GM18858 (cell line): ENCODE data around the gene C8G.

Source experiments
- ATAC-seq: cut with Tn5 transposase; IDR thresholded peaks from one replicate; pipeline ENCODE4 v1.9.1; 2021; ENCODE audit not compliant: unreplicated experiment

Gene C8G

DNA sequence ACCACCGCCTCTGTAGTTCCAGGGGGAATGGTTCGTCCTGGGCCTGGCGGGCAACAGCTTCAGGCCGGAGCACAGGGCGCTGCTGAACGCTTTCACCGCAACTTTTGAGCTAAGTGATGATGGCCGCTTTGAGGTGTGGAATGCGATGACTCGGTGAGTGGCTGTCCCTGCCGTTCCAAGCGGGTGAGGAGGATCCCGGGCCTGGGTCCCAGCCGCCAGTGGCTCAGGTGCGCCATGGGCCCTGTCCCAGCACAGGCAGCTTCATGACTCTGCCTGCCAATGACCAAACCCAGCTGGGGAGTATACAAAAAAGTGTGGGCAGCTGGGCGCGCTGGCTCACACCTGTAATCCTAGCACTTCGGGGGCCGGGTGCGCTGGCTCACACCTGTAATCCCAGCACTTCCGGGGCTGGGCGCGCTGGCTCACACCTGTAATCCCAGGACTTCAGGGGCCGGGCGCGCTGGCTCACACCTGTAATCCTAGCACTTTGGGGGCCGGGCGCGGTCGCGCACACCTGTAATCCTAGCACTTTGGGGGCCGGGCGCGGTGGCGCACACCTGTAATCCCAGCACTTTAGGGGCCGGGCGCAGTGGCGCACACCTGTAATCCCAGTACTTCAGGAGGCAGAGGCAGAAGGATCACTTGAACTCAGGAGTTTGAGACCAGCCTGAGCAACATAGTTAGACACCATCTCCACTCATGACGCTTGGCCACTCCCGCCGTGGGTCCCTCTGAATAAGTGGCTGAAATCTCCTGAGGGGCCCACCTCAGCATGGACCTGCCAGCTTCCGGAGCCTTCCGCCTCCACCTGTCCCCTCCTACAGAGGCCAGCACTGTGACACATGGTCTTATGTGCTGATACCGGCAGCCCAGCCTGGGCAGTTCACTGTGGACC lies 8.1 kb downstream of the C8G start:
- ATAC-seq, result no peak

DNA sequence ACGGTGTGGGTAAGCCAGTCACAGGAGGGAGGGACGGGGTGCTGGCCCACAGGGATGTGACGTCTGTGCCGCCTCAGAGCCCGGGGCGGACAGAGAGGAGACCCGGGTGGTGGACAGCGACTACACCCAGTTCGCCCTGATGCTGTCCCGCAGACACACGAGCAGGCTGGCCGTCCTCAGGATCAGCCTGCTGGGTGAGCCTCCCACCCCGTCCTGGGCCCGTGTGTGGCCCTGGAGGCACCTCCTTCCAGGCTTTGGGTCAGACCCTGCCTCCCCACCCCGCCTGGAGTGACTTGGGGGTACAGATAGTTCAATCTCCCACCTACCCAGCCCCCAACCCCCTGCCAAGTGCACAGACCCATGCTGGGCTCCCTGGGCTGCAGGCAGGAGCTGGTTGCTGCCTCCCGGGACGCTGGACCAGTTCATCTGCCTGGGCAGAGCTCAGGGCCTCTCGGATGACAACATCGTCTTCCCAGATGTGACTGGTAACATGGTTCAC lies 8.8 kb downstream of the C8G start:
- ATAC-seq, result no peak

DNA sequence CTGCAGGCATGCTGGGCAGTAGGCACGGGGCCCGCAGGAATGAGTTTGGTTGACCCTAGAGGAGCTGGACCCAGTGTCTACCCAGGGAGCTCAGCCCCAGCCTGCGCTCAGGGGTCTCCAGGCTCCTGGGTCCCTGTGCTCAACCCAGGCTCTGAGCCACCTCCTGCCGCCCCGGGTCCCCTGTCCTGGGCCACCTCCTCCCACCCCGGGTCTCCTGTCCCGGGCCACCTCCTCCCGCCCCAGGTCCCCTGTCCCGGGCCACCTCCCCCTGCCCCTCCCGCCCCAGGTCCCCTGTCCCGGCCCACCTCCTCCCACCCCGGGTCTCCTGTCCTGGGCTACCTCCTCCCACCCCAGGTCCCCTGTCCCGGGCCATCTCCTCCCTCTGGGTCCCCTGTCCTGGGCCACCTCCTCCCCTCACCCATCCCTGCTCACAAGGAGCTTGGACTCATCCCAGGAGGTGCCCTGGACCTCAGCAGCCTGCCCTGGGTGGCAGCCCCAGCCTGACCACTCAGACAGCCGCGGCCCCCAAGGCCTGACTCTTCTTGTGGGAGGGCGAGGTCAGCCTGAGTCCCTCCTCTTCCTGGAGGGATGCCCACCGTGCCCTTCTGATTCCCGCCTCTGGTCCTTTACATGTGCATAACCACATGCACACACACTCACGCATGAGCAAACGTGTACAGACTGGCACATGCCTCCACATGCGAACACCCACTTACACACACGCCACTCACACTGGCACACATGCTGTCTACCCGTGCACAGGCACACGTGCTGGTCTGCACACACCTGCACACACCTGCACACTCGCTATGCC lies 9.4 kb downstream of the C8G start:
- ATAC-seq, result no peak

DNA sequence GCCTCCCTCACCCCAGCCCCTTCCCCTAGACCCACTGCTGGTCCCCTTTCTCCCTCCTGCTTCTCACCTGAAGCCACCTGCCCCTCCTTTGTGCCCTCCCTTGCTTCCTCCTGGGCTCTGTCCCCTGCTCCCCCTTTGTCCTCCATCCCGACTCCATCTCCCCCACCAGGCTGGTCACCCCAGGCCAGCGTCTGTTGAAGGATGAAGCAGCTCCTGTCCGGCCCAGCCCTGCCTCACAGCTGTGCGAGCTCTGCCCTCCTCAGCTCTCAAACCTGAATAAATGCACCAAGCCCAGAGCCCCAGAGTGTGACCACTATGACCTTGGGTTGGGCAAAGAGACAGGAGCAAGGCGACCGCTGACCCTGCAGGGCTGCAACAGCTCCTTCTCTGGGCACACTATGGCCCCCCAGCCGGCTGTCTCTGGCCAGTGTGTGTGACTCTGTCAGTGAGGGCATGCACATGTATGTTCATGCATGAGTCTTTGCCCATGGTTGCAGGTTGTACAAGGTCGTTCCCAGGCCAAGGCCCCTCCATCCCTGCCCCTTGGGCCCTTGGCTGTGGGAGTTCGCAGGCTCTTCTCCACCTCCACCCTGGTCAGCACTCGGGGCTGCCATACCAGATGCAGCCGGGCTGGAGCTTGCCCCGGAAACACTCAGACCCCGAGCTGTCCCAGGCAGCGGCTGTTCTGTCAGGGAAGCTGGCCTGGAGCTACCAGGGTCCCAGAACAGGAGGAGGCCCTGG lies 10.3 kb downstream of the C8G start:
- ATAC-seq, result no peak

DNA sequence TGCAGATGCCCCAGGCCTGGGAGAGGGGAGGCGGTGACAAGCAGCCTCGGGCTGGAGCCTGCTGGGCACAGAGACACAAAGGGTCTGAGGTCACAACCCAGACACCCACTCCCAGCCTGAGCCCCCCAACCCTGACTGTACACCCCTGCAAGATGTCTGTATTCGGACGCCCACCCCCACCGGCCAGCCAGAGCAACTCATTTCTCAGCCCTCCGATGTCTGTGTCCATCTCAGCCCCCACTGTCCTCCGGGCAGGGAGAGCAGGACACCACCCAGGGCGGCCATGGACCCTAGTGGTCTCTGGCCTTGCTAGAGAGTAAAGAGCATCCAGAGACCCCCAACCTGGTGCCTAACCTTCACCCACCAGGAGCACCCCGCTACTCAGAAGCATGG lies 10.9 kb downstream of the C8G start:
- ATAC-seq, result no peak

DNA sequence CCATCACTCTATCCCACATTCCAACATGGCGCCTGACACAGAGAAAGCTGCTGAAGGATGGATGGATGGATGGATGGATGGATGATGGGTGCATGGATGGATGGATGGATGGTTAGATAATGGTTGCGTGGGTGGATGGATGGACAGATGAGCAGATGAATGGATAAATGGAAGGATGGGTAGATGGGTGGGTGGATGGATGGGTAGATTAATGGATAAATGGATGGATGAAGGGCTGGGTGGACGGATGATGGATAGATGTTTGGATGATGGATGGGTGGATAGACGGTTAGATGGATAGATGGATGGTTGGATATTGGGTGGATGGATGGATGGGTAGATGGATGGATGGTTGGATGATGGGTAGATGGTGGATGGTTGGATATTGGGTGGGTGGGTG lies 11.6 kb downstream of the C8G start:
- ATAC-seq, result no peak

DNA sequence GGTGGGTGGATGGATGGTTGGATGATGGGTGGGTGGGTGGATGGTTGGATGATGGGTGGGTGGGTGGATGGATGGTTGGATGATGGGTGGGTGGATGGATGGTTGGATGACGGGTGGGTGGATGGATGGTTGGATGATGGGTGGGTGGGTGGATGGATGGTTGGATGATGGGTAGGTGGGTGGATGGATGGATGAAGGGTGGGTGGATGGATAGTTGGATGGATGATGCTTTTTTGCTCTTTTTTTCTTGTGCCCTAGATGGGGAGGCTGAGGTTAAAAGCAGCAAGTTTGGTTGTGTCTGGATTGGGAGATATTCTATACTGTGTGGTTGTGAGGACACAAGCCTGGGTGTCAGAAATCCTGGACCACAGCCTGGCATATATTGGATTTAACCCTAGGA lies 12.4 kb downstream of the C8G start:
- no peak for ATAC-seq

DNA sequence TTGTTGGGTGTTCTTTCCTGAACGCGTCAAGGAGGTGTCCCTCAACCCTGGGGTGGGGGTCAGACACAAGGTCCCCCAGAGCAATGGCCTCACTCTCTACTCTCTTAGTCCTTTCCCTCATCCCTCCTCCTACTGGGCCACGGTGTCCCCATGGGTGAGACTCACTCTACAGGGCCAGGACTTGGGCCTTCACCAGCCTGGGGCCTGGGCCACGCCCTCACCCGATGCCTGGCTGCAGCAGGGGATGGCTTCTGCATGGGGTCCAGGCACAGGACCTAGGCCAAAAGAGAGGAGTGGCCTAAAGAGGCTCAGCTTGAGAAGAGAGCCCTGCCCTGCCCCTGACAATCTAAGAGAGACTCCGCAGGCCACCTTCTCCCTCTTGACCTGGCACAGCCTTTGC lies 12.9 kb downstream of the C8G start:
- ATAC-seq, result no peak

DNA sequence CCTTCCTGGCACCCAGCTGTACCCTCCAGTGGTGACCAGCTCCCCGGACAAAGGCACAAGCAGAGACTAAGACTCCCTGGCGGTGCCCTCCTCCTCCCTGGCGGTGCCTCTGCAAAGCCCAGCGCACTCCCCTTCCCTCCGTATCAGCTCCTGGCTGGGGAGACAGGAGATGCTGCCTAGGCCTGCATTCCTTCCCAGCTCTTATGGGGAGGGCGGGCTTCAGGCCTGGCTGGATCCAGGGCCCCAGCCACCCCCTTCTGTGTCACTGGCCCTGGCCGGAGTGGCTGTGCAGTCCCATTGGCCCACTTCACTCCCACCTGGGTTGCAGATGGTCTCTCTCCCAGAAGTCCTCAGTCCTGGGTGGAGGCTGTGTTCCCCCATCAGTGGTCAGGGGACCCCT lies 13.4 kb downstream of the C8G start:
- no peak for ATAC-seq

DNA sequence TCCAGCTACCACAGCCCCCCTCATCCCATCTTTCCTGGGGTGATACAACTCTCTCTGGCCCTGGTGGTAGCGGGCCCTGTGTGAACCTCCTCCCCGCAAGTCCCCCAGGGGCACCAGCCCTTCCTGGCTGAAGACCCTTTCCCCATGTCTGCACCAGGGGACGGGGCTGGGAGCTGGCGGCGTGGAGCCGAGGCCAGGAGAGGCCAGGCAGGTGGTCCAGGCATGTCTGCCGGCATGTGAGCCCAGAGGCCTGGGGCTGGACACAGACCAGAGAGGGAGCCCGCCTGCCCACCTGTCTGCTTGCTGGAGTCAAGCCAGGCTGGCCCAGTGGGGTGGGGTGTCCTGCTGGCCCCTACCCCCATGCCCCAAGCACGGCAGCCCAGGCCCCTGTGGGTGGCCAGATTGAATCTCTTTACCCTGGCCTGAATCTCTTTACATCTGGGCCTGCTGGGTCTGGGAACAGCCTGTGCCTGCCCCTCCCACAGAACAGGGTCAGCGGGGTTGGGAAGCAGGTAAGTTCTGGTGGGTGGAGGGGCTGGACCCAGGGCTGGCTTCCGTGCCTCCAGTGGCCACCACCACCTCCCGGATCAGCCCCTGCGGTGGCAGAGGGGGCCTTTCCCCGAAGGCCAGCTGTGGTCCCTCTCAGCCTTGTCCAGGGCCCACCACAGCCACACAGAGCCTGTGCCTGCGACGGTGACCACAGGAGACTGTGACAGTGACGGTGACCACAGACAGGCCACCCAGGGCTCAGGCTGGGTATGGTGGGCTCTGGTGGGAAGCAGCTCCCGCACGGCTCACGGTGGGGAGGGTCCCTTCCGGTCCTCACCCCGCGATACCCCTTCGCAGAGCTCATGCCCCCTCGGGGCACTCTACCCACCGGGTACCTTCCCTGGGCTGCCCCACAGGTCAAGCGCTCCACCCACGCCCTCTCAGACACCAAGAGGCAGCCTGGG lies 14.1 kb downstream of the C8G start:
- ATAC-seq, result no peak

DNA sequence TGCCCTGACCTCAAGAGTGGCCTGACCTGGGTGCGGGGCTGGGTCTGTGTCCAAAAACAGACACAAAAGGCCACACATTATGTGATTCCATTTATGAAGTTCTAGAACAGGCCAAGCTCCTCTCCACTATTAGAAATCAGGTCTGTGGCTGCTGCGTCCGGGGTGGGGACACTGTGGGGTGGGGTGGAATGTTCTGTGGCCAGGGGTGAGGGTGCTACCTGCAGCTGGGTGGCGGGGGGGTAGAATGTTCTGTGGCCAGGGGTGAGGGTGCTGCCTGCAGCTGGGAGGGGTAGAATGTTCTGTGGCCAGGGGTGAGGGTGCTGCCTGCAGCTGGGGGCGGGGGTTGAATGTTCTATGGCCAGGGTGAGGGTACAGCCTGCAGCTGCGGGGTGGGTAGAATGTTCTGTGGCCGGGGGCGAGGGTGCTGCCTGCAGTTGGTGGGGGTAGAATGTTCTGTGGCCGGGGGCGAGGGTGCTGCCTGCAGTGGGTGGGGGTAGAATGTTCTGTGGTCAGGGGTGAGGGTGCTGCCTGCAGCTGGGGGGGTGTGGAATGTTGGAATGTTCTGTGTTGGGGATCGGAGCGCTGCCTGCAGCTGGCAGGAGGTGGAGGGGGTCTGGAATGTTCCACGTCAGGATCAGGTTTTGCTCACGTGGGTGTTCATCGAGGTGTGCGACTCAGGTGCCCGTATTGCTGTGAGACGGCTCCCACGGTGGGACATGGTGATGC lies 15.3 kb downstream of the C8G start:
- no peak for ATAC-seq

DNA sequence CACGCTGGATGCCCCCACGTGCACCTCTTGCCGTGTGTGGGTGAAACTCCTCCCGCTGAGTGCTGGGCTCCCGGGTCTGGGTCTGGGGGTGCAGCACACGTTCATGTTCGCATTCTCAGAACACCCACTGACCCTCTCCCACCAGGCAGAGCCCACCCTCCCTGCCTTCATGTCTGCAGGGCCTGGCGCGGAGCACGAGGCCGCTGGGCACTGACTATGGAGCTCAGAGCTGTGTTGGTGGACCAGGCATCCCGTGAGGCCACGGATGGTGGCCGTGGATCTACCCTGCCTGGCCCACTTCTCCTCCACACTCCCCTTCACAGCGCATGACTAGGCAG lies 15.9 kb downstream of the C8G start:
- ATAC-seq, result no peak

DNA sequence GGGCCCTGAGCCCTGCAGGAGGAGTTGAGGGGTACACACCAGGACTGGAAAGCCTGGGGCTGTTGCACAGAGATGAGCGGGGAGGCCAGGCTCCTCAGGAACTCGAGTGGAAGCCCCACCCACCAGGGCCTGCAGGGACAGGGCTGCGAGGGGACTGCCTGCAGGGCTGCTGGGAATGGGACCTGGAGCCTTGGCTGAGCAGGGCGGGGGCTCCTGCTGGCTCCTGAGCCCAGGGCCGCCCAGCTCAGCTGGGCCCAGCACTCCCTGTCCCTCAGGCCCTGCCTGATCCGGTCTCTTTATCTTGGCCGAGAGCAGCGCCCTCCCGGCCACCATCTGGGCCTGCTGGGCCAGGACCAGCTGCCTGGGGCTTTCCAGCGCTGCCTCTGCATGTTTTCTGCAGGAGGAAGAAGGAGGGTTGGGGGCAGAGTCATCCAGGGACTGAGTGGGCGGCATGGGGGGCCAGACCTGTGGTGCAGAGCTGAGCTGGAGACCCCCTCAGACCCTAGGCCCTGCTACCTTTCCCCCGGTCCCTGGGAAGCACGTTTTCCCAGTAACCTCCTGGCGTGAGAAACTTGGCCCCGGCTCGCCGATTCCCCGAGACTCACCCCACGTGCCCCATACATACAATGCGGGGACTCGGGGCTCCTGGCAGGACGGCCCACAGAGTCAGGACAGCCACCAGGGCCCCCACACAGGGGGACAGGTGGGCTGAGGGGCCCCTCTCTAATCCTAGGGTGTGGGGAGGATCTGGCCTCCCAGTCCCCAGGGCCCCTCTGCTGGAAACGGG lies 16.4 kb downstream of the C8G start:
- ATAC-seq, result no peak

DNA sequence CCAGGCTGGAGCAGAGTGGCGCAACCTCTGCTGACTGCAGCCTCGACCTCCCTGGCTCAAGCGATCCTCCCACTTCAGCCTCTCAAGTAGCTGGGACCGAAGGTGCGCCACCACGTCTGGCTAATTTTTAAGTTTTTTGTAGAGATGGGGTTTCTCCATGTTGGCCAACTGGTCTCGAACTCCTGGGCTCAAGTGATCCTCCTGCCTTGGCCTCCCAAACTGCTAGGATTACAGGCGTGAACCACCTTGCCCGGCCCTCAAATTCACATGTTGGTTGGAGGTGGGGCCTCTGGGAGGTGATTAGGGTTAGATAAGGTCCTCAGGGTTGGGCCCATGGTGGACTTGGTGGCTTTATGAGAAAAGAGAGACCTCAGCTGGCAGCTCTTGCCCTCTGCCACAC lies 17.1 kb downstream of the C8G start:
- no peak for ATAC-seq

DNA sequence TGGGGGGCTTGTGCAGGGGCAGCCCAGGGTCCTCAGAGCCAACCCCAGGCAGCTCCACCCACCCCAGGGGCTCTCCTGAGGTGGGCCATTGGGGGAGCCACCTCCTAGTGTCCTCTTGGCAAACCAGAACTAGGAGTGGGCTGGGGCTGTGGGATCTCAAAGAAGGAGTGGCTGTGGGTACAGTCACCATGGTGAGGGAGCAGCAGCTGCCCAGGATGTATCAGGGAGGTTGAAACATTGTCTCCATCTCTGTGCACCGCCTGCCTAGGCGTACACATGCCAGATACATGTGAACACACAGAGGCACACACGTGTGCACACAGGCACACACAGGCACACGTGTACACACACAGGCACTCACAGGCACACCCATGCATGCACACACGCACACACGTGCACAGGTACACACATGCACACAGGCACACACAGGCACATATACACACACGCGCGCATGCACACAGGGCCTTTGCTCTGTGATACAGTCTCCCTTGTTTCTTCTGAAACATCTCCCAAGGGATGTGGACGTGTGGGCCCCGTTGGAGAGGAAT lies 17.7 kb downstream of the C8G start:
- no peak for ATAC-seq

DNA sequence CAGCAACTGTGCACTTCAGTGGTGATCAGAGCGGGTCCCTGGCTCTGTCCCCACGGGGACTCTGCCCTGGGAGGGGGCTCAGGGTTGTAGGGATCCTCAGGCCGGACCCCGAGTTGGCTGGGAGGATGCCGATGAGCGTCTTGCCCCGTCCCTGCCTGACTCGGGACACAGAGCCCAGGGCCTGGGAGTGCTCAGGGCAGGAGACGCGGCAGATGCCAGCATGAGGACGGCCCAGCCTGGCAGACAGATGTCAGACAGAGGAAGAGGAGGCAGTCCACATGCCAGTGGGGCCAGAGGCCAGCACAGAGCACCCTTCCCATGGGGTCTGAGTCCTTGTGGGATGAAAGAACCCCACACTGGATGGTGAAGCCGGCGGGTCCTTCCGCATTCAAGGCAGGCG lies 18.3 kb downstream of the C8G start:
- no peak for ATAC-seq

DNA sequence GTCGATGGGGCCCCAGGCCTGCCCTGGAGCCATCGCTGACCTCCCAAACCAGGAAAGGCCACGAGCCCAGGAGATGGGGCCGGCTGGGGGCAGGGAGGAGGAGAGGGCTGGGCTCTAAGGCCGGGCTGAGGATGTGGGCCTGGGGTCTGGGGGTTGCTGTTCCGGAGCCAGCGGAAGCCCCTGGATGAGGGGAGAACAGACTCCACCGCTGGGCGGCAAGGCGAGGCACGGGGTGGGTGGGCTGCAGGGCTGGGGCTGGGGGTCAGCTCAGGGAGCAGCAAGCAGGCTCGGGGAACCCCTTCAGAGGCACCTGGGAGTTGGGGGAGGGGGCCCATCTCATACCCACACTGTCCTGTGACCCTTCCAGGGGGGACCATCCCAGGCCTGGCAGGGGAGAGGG lies 18.7 kb downstream of the C8G start:
- ATAC-seq, result no peak

DNA sequence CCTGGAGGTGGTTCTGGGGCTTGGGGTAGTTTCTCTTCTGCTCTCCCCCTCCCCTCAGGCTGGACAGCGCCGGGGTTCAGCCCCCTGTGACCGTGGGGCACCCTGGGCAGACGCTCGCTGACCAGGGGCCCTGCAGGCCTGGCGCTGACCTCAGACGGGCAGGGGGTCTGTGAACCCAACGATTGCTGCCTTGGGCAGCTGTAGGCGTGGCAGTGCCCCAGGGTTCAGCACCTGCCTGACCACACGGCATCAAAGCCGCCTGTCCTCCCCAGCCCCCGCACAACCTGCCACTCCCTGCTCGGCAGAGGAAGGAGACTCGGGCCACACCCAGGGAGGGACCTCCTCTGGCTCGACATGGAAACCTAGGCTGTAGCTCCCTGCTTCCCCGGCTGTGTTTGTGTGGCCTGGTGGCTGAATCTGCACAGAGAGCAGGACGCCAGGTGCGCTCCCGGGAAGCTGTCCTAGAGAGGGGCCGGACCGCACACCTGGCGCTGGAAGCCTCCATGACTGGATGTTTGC lies 19.2 kb downstream of the C8G start:
- no peak for ATAC-seq
